ENCODE results near the gene DPH7.

DPH7 gene

GRCh38 chr9:137505421-137506140 is 73.1 kb downstream of the DPH7 start:
- H3K36me3 ChIP-seq (ENCODE audit: insufficient read depth, low read length) = no peaks in the 10 kb centered on the region
- H3K27ac ChIP-seq (ENCODE audit: low read depth, low read length) = no peak overlapping the region
- H2AFZ ChIP-seq (ENCODE audit: low read length, unreplicated experiment) = no peak overlapping the region
- no peaks in the 10 kb centered on the region for H3K27me3 ChIP-seq (ENCODE audit: insufficient read depth, low read length)
- H3K4me3 ChIP-seq (ENCODE audit: low read depth, low read length) = no peak overlapping the region
- no peaks in the 10 kb centered on the region for H3K79me2 ChIP-seq (ENCODE audit: control insufficient read depth, insufficient read depth, low read length, unreplicated experiment)
- no peaks in the 10 kb centered on the region for H3K4me1 ChIP-seq (ENCODE audit: control insufficient read depth, insufficient read depth, low read length, unreplicated experiment)

Data from ACC112 (cell line).